OCI-LY1 (cell line): ENCODE results near the gene PHF20.

Experiments
- EZH2 ChIP-seq: fragments of 200-600 bp; sonication (generic), shearing (Covaris generic); IDR thresholded peaks from 2 replicates; pipeline ENCODE4 v1.8.0; 2017; ENCODE audit warnings: borderline replicate concordance, mixed run types, mild to moderate bottlenecking, antibody characterized with exemption, low read length, moderate library complexity, mixed read lengths
- TF ChIP-seq, protein P1 (sequence below): fragments of 200-600 bp; sonication (generic), shearing (Covaris generic); IDR thresholded peaks from 2 replicates; pipeline ENCODE4 v1.5.1; 2017; ENCODE audit warnings: mild to moderate bottlenecking, antibody characterized with exemption, low read length, moderate library complexity, mixed read lengths

DNA sequence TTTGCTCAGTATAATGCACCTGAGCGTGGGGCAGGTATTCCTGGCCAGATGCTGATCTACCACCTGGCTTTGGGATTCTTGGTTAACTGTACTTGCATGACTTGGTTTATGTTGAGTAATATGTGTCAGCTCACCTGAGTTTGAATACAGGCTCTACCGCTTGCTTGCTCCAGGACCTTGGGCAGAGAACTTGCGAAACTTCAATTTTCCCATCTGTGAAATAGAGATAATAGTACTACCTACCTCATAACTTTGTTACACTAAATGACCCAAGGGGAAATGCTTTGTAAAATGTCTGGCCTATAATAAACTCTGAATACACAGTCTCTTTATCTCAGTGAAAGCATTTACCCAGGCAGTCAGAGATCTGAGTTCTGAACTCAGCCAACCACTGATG lies 130.7 kb downstream of the PHF20 start:
- TF ChIP-seq, protein P1, sequence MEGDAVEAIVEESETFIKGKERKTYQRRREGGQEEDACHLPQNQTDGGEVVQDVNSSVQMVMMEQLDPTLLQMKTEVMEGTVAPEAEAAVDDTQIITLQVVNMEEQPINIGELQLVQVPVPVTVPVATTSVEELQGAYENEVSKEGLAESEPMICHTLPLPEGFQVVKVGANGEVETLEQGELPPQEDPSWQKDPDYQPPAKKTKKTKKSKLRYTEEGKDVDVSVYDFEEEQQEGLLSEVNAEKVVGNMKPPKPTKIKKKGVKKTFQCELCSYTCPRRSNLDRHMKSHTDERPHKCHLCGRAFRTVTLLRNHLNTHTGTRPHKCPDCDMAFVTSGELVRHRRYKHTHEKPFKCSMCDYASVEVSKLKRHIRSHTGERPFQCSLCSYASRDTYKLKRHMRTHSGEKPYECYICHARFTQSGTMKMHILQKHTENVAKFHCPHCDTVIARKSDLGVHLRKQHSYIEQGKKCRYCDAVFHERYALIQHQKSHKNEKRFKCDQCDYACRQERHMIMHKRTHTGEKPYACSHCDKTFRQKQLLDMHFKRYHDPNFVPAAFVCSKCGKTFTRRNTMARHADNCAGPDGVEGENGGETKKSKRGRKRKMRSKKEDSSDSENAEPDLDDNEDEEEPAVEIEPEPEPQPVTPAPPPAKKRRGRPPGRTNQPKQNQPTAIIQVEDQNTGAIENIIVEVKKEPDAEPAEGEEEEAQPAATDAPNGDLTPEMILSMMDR = no peak
- no peak for TF ChIP-seq EZH2
